GM23338 (cell line): Measurements from ENCODE around the gene SLC36A1. TPM values are rescaled to one million over a fixed set of nuclear protein-coding genes. Genes with fewer than 3 reads are reported as not detected.

Experiments used
- ATAC-seq: fragments of 200-7000 bp; cut with Tn5 transposase; 3 replicates; pipeline ENCODE4 v1.9.1; 2020
- DNase-seq: peaks from one replicate; pipeline ENCODE4 v3.0.0-alpha.2; 2015; ENCODE audit warnings: low spot score
- H2AFZ ChIP-seq: fragments of 200-600 bp; sonication (generic); 2 replicates; pipeline ENCODE4 v1.8.0; 2016; ENCODE audit warnings: antibody characterized with exemption, mild to moderate bottlenecking, moderate library complexity
- H3F3A ChIP-seq: fragments of 200-600 bp; sonication (generic); replicated peaks from 2 replicates; pipeline ENCODE4 v1.8.0; 2017; ENCODE audit warnings: antibody characterized with exemption, mixed run types, low read depth
- H3K27ac ChIP-seq: fragments of 200-600 bp; sonication (generic); 2 replicates; pipeline ENCODE4 v1.6.1; 2016; ENCODE audit warnings: low read depth
- H3K27me3 ChIP-seq: fragments of 200-600 bp; sonication (generic); 2 replicates; pipeline ENCODE4 v1.8.0; 2016; ENCODE audit warnings: mild to moderate bottlenecking, mixed run types, moderate library complexity; ENCODE audit not compliant: insufficient read depth
- H3K36me3 ChIP-seq: fragments of 200-600 bp; sonication (generic); 2 replicates; pipeline ENCODE4 v1.8.0; 2016; ENCODE audit warnings: mild to moderate bottlenecking; ENCODE audit not compliant: insufficient read depth
- H3K4me1 ChIP-seq: fragments of 200-600 bp; sonication (generic); 2 replicates; pipeline ENCODE4 v1.8.0; 2016; ENCODE audit warnings: mild to moderate bottlenecking, moderate library complexity; ENCODE audit not compliant: insufficient read depth
- H3K4me2 ChIP-seq: fragments of 200-600 bp; sonication (generic); 2 replicates; pipeline ENCODE4 v1.7.1; 2017; ENCODE audit warnings: mixed run types
- H3K4me3 ChIP-seq: fragments of 200-600 bp; sonication (generic); 2 replicates; pipeline ENCODE4 v1.6.1; 2016; ENCODE audit warnings: mixed run types
- H3K79me2 ChIP-seq: fragments of 200-600 bp; sonication (generic); replicated peaks from 2 replicates; pipeline ENCODE4 v1.8.0; 2017; ENCODE audit warnings: mild to moderate bottlenecking; ENCODE audit not compliant: insufficient read depth
- H3K9me2 ChIP-seq: fragments of 200-600 bp; sonication (generic); 2 replicates; pipeline ENCODE4 v1.8.0; 2017; ENCODE audit not compliant: insufficient read depth
- H4K20me1 ChIP-seq: fragments of 200-600 bp; sonication (generic); replicated peaks from 2 replicates; pipeline ENCODE4 v1.8.0; 2017; ENCODE audit warnings: mild to moderate bottlenecking; ENCODE audit not compliant: insufficient read depth
- H3K27ac Mint-ChIP-seq: 2 replicates; pipeline ENCODE4 v1.8.0; 2020; ENCODE audit warnings: inconsistent platforms, mild to moderate bottlenecking, moderate library complexity, mixed read lengths
- H3K27me3 Mint-ChIP-seq: 3 replicates; pipeline ENCODE4 v1.8.0; 2022; ENCODE audit warnings: low read depth, mild to moderate bottlenecking, moderate library complexity, mixed read lengths, inconsistent platforms; ENCODE audit not compliant: insufficient read depth, poor library complexity
- H3K36me3 Mint-ChIP-seq: 3 replicates; pipeline ENCODE4 v1.8.0; 2021; ENCODE audit warnings: low read depth, mild to moderate bottlenecking, inconsistent platforms, moderate library complexity, mixed read lengths
- H3K4me1 Mint-ChIP-seq: 3 replicates; pipeline ENCODE4 v1.8.0; 2020; ENCODE audit warnings: mild to moderate bottlenecking, inconsistent platforms, mixed read lengths
- H3K4me3 Mint-ChIP-seq: 3 replicates; pipeline ENCODE4 v1.8.0; 2021; ENCODE audit warnings: moderate library complexity, mild to moderate bottlenecking, inconsistent platforms, mixed read lengths
- H3K9me3 Mint-ChIP-seq: 3 replicates; pipeline ENCODE4 v1.8.0; 2020; ENCODE audit warnings: moderate library complexity, mild to moderate bottlenecking, inconsistent platforms, mixed read lengths
- CREB1 ChIP-seq: fragments of 250-450 bp; sonication (Bioruptor Pico); IDR thresholded peaks from 2 replicates; pipeline ENCODE4 v1.5.0; 2020; ENCODE audit warnings: low read depth, mild to moderate bottlenecking, moderate library complexity
- EZH2 ChIP-seq: fragments of 200-600 bp; sonication (generic); IDR thresholded peaks from one replicate; pipeline ENCODE4 v1.8.0; 2017; ENCODE audit warnings: antibody characterized with exemption, mild to moderate bottlenecking, low read depth; ENCODE audit not compliant: unreplicated experiment
- EZH2phosphoT487 ChIP-seq: fragments of 200-600 bp; sonication (generic); IDR thresholded peaks from one replicate; pipeline ENCODE4 v1.8.1; 2018; ENCODE audit warnings: antibody characterized with exemption; ENCODE audit not compliant: unreplicated experiment
- JUNB ChIP-seq: IDR thresholded peaks from one replicate; pipeline ENCODE4 v1.6.1; 2016; ENCODE audit warnings: antibody characterized with exemption; ENCODE audit not compliant: unreplicated experiment
- POLR2AphosphoS5 ChIP-seq: IDR thresholded peaks from 2 replicates; pipeline ENCODE4 v1.6.1; 2016; ENCODE audit warnings: antibody characterized with exemption, low read depth
- STAT1 ChIP-seq: IDR thresholded peaks from one replicate; pipeline ENCODE4 v1.6.1; 2016; ENCODE audit warnings: antibody characterized with exemption; ENCODE audit not compliant: unreplicated experiment
- polyA plus RNA-seq: library from polyadenylated mRNA; unstranded; fragments of >200 nt; fragmentation: Nextera tagmentation; extraction: Ambion mirVana; gene quantifications from 2 replicates; pipeline ENCODE4 v1.2.1, GENCODE V29; 2016
- total RNA-seq: library from RNA; depleted of rRNA; stranded (reverse); fragments of >200 nt; shearing (Covaris generic); gene quantifications from 2 replicates; pipeline ENCODE4 v1.2.3, GENCODE V29; 2014
- TF ChIP-seq, protein P1 (sequence below): fragments of 250-450 bp; sonication (Bioruptor Pico); IDR thresholded peaks from 2 replicates; pipeline ENCODE4 v1.5.0; 2020; ENCODE audit warnings: mild to moderate bottlenecking, moderate library complexity
- TF ChIP-seq, protein P2 (sequence below): IDR thresholded peaks from 2 replicates; pipeline ENCODE4 v1.6.1; 2016; ENCODE audit warnings: antibody characterized with exemption
- TF ChIP-seq, protein P3 (sequence below), 2 experiments: fragments of 200-600 bp in 1 of 2; sonication (generic) in 1 of 2; conservative IDR thresholded peaks; 2 replicates each; pipeline versions ENCODE4 v1.5.1 to v1.6.1; 2016 to 2017; ENCODE audit warnings: antibody characterized with exemption in 2 of 2, low read depth in 2 of 2, mild to moderate bottlenecking in 2 of 2, moderate library complexity in 1 of 2
- TF ChIP-seq, protein P4 (sequence below): IDR thresholded peaks from one replicate; pipeline ENCODE4 v1.6.1; 2018; ENCODE audit warnings: antibody characterized with exemption; ENCODE audit not compliant: unreplicated experiment

SLC36A1 gene
- total and polyA plus RNA-seq, 2 experiments from 2014 or later = 5.2 to 10.4 TPM

DNA sequence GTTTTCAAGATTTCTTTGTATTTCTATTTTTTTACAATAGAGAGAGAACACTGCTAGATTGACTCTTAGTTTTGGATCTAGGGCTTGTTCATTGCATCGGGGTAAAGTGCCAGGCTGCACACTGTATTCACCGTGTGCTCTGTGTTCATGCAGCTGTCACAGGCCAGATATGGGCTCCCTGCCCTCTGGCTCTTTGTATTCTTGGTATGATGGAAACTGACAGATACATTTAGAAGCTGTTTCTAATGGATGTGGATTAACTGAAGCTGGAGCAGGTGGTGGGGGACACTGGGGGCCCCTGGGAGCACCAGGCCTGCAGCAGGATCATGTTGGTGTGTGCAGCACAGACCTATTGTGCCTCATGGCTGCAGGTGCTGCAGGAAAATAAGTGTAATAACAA lies 28.0 kb downstream of the SLC36A1 start:
- no peak overlapping the region for H3K4me3 Mint-ChIP-seq
- peaks cover 2% of the 10 kb centered on the region for H3K27me3 Mint-ChIP-seq
- no peak for TF ChIP-seq CREB1
- no peak for TF ChIP-seq POLR2AphosphoS5
- TF ChIP-seq, protein P1, sequence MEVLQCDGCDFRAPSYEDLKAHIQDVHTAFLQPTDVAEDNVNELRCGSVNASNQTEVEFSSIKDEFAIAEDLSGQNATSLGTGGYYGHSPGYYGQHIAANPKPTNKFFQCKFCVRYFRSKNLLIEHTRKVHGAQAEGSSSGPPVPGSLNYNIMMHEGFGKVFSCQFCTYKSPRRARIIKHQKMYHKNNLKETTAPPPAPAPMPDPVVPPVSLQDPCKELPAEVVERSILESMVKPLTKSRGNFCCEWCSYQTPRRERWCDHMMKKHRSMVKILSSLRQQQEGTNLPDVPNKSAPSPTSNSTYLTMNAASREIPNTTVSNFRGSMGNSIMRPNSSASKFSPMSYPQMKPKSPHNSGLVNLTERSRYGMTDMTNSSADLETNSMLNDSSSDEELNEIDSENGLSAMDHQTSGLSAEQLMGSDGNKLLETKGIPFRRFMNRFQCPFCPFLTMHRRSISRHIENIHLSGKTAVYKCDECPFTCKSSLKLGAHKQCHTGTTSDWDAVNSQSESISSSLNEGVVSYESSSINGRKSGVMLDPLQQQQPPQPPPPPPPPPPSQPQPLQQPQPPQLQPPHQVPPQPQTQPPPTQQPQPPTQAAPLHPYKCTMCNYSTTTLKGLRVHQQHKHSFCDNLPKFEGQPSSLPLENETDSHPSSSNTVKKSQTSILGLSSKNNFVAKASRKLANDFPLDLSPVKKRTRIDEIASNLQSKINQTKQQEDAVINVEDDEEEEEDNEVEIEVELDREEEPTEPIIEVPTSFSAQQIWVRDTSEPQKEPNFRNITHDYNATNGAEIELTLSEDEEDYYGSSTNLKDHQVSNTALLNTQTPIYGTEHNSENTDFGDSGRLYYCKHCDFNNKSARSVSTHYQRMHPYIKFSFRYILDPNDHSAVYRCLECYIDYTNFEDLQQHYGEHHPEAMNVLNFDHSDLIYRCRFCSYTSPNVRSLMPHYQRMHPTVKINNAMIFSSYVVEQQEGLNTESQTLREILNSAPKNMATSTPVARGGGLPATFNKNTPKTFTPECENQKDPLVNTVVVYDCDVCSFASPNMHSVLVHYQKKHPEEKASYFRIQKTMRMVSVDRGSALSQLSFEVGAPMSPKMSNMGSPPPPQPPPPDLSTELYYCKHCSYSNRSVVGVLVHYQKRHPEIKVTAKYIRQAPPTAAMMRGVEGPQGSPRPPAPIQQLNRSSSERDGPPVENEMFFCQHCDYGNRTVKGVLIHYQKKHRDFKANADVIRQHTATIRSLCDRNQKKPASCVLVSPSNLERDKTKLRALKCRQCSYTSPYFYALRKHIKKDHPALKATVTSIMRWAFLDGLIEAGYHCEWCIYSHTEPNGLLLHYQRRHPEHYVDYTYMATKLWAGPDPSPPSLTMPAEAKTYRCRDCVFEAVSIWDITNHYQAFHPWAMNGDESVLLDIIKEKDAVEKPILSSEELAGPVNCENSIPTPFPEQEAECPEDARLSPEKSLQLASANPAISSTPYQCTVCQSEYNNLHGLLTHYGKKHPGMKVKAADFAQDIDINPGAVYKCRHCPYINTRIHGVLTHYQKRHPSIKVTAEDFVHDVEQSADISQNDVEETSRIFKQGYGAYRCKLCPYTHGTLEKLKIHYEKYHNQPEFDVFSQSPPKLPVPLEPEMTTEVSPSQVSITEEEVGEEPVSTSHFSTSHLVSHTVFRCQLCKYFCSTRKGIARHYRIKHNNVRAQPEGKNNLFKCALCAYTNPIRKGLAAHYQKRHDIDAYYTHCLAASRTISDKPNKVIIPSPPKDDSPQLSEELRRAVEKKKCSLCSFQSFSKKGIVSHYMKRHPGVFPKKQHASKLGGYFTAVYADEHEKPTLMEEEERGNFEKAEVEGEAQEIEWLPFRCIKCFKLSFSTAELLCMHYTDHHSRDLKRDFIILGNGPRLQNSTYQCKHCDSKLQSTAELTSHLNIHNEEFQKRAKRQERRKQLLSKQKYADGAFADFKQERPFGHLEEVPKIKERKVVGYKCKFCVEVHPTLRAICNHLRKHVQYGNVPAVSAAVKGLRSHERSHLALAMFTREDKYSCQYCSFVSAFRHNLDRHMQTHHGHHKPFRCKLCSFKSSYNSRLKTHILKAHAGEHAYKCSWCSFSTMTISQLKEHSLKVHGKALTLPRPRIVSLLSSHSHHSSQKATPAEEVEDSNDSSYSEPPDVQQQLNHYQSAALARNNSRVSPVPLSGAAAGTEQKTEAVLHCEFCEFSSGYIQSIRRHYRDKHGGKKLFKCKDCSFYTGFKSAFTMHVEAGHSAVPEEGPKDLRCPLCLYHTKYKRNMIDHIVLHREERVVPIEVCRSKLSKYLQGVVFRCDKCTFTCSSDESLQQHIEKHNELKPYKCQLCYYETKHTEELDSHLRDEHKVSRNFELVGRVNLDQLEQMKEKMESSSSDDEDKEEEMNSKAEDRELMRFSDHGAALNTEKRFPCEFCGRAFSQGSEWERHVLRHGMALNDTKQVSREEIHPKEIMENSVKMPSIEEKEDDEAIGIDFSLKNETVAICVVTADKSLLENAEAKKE (CRISPR knock-in tag) = no peak
- TF ChIP-seq EZH2 = no peak
- Histone ChIP-seq H4K20me1 (no peaks in the 10 kb centered on the region), H3K9me2 (no peaks in the 10 kb centered on the region), H3K4me1 (0 out of 2 replicates have a peak, but pooled peaks cover 5% of the 10 kb centered on the region), H2AFZ (no peak overlapping the region), H3K27me3 (no peaks in the 10 kb centered on the region), H3K27ac (no peak overlapping the region), H3F3A (no peaks in the 10 kb centered on the region), H3K79me2 (no peaks in the 10 kb centered on the region), H3K4me2 (no peak overlapping the region), H3K4me3 (no peak overlapping the region), H3K36me3 (no peaks in the 10 kb centered on the region)
- H3K36me3 Mint-ChIP-seq = no peaks in the 10 kb centered on the region
- peaks cover 2% of the 10 kb centered on the region; the same call in 2 of the 3 replicates for H3K4me1 Mint-ChIP-seq
- no peak for DNase-seq
- H3K27ac Mint-ChIP-seq = no peak overlapping the region
- ATAC-seq = no peak
- no peaks in the 10 kb centered on the region for H3K9me3 Mint-ChIP-seq

DNA sequence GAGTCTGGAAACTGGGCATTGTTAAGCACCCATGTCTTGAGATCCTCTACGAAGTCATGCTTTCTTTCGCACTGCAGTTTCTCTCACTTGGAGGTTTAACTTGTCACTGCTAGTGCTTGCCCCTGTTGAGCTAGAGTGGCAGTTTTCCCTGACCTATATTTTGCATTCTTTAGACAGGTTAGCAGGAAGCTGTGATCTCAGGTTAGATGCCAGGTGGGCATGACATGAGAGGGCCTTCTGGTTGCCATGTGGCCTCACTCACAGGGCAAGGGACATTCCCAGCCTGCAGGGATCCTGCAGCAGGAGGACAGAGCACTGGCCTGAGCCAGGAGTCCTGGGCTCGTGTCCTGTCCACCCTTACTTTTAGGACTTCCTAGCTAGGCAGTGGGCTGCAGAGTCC lies 28.6 kb downstream of the SLC36A1 start:
- H3K36me3 ChIP-seq = no peaks in the 10 kb centered on the region
- DNase-seq = no peak
- no peak for ATAC-seq
- no peak overlapping the region for H3K27ac ChIP-seq
- Mint-ChIP-seq H3K36me3 (no peaks in the 10 kb centered on the region), H3K4me1 (peaks cover 8% of the 10 kb centered on the region; the same call in 2 of the 3 replicates), H3K27me3 (peaks cover 2% of the 10 kb centered on the region), H3K4me3 (no peak overlapping the region), H3K9me3 (no peaks in the 10 kb centered on the region), H3K27ac (no peak overlapping the region)
- H3K27me3 ChIP-seq = no peaks in the 10 kb centered on the region
- H3K79me2 ChIP-seq = no peaks in the 10 kb centered on the region
- no peaks in the 10 kb centered on the region for H3F3A ChIP-seq
- no peaks in the 10 kb centered on the region for H3K9me2 ChIP-seq
- H3K4me1 ChIP-seq = peaks cover 11% of the 10 kb centered on the region; the same call in 1 of the 2 replicates
- H2AFZ ChIP-seq = no peak overlapping the region
- no peak overlapping the region for H3K4me3 ChIP-seq
- no peak overlapping the region for H3K4me2 ChIP-seq
- H4K20me1 ChIP-seq = no peaks in the 10 kb centered on the region
- no peak for TF ChIP-seq CREB1
- TF ChIP-seq STAT1 = no peak
- TF ChIP-seq JUNB = no peak
- TF ChIP-seq, protein P2, sequence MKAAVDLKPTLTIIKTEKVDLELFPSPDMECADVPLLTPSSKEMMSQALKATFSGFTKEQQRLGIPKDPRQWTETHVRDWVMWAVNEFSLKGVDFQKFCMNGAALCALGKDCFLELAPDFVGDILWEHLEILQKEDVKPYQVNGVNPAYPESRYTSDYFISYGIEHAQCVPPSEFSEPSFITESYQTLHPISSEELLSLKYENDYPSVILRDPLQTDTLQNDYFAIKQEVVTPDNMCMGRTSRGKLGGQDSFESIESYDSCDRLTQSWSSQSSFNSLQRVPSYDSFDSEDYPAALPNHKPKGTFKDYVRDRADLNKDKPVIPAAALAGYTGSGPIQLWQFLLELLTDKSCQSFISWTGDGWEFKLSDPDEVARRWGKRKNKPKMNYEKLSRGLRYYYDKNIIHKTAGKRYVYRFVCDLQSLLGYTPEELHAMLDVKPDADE = no peak
- TF ChIP-seq, protein P3, sequence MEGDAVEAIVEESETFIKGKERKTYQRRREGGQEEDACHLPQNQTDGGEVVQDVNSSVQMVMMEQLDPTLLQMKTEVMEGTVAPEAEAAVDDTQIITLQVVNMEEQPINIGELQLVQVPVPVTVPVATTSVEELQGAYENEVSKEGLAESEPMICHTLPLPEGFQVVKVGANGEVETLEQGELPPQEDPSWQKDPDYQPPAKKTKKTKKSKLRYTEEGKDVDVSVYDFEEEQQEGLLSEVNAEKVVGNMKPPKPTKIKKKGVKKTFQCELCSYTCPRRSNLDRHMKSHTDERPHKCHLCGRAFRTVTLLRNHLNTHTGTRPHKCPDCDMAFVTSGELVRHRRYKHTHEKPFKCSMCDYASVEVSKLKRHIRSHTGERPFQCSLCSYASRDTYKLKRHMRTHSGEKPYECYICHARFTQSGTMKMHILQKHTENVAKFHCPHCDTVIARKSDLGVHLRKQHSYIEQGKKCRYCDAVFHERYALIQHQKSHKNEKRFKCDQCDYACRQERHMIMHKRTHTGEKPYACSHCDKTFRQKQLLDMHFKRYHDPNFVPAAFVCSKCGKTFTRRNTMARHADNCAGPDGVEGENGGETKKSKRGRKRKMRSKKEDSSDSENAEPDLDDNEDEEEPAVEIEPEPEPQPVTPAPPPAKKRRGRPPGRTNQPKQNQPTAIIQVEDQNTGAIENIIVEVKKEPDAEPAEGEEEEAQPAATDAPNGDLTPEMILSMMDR (conservative IDR thresholded peaks at IDR 0.05; ENCODE audit: low read depth in 2 of 2) = no peak
- TF ChIP-seq, protein P4, sequence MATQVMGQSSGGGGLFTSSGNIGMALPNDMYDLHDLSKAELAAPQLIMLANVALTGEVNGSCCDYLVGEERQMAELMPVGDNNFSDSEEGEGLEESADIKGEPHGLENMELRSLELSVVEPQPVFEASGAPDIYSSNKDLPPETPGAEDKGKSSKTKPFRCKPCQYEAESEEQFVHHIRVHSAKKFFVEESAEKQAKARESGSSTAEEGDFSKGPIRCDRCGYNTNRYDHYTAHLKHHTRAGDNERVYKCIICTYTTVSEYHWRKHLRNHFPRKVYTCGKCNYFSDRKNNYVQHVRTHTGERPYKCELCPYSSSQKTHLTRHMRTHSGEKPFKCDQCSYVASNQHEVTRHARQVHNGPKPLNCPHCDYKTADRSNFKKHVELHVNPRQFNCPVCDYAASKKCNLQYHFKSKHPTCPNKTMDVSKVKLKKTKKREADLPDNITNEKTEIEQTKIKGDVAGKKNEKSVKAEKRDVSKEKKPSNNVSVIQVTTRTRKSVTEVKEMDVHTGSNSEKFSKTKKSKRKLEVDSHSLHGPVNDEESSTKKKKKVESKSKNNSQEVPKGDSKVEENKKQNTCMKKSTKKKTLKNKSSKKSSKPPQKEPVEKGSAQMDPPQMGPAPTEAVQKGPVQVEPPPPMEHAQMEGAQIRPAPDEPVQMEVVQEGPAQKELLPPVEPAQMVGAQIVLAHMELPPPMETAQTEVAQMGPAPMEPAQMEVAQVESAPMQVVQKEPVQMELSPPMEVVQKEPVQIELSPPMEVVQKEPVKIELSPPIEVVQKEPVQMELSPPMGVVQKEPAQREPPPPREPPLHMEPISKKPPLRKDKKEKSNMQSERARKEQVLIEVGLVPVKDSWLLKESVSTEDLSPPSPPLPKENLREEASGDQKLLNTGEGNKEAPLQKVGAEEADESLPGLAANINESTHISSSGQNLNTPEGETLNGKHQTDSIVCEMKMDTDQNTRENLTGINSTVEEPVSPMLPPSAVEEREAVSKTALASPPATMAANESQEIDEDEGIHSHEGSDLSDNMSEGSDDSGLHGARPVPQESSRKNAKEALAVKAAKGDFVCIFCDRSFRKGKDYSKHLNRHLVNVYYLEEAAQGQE = no peak
- TF ChIP-seq POLR2AphosphoS5 = no peak
- no peak for TF ChIP-seq EZH2phosphoT487
